ENCODE measurements around the gene CFAP221.

- TF ChIP-seq POLR2AphosphoS5 (IDR thresholded peaks at IDR 0.05) (no peak), CTCF (IDR thresholded peaks at IDR 0.05) (no peak)
These were observed 47.3 kb downstream of the CFAP221 start for GRCh38 chr2:119591523-119591922.
